Stomach smooth muscle (tissue), 2 donors: ENCODE measurements around the gene ASB13.

Source experiments
- H3K27ac ChIP-seq: one replicate; pipeline ENCODE4 v1.7.0; 2013; ENCODE audit warnings: mild to moderate bottlenecking, low read length, inconsistent platforms
- H3K27me3 ChIP-seq, 2 donors: one replicate each; pipeline ENCODE4 v1.7.0; 2013; ENCODE audit warnings: low read length in 2 of 2; ENCODE audit not compliant: insufficient read depth in 2 of 2, control insufficient read depth in 1 of 2
- H3K36me3 ChIP-seq, 2 donors: one replicate each; pipeline ENCODE4 v1.7.0; 2013; ENCODE audit warnings: low read length in 2 of 2; ENCODE audit not compliant: control insufficient read depth in 2 of 2, insufficient read depth in 2 of 2
- H3K4me1 ChIP-seq: one replicate; pipeline ENCODE4 v1.7.0; 2013; ENCODE audit warnings: low read length; ENCODE audit not compliant: control insufficient read depth, insufficient read depth
- H3K4me3 ChIP-seq, 2 donors: one replicate each; pipeline ENCODE4 v1.7.0; 2013; ENCODE audit warnings: low read length in 2 of 2
- H3K9ac ChIP-seq, 2 donors: one replicate each; pipeline ENCODE4 v1.7.0; 2013; ENCODE audit warnings: low read length in 2 of 2, mild to moderate bottlenecking in 1 of 2
- H3K9me3 ChIP-seq, 2 donors: one replicate each; pipeline ENCODE4 v1.7.0; 2013; ENCODE audit warnings: low read length in 2 of 2; ENCODE audit not compliant: control insufficient read depth in 2 of 2
- donor health status: healthy.
- donor health status: Pancreatic carcinoma.

ASB13 gene

GRCh38 chr10:5633166-5633749, 33.1 kb downstream of the ASB13 start:
- Histone ChIP-seq H3K36me3 (peaks cover 0 to under 1% of the 10 kb centered on the region in 2 donors), H3K4me1 (peaks cover 19% of the 10 kb centered on the region), H3K27ac (no peak overlapping the region)

GRCh38 chr10:5632446-5632845, 33.9 kb downstream of the ASB13 start:
- H3K9me3 ChIP-seq: no peaks in the 10 kb centered on the region
- no peaks in the 10 kb centered on the region for H3K36me3 ChIP-seq
- no peak overlapping the region for H3K27ac ChIP-seq
- H3K27me3 ChIP-seq: no peaks in the 10 kb centered on the region
- H3K9ac ChIP-seq: no peak overlapping the region
- no peak overlapping the region for H3K4me3 ChIP-seq
- H3K4me1 ChIP-seq: peaks cover 22% of the 10 kb centered on the region

More at GRCh38 chr10:5633166-5633749, 33.1 kb downstream of the ASB13 start:
- Histone ChIP-seq H3K27me3 (no peaks in the 10 kb centered on the region), H3K9ac (no peak overlapping the region), H3K9me3 (no peaks in the 10 kb centered on the region), H3K4me3 (no peak overlapping the region)

- Histone ChIP-seq H3K36me3 (no peaks in the 10 kb centered on the region), H3K9me3 (no peaks in the 10 kb centered on the region), H3K27me3 (no peaks in the 10 kb centered on the region), H3K27ac (no peak overlapping the region), H3K4me1 (peaks cover 22% of the 10 kb centered on the region), H3K9ac (no peak overlapping the region), H3K4me3 (no peak overlapping the region)
Measured at GRCh38 chr10:5631936-5632335, 34.5 kb downstream of the ASB13 start.

- no peaks in the 10 kb centered on the region for H3K27me3 ChIP-seq
- H3K4me1 ChIP-seq: peaks cover 22% of the 10 kb centered on the region
- no peak overlapping the region for H3K9ac ChIP-seq
- H3K36me3 ChIP-seq: no peaks in the 10 kb centered on the region
- H3K4me3 ChIP-seq: no peak overlapping the region
- H3K9me3 ChIP-seq: no peaks in the 10 kb centered on the region
- no peak overlapping the region for H3K27ac ChIP-seq
Measured at GRCh38 chr10:5630112-5630436, 36.3 kb downstream of the ASB13 start.

GRCh38 chr10:5629303-5630111, 36.9 kb downstream of the ASB13 start:
- Histone ChIP-seq H3K4me3 (peak overlapping the region; percentile 58 to 68), H3K4me1 (peaks cover 22% of the 10 kb centered on the region)

GRCh38 chr10:5628451-5629302, 37.7 kb downstream of the ASB13 start:
- Histone ChIP-seq H3K4me3 (peak overlapping the region; percentile 58 to 68), H3K36me3 (no peaks in the 10 kb centered on the region), H3K9me3 (no peaks in the 10 kb centered on the region), H3K27ac (peak overlapping the region; percentile 6), H3K27me3 (no peaks in the 10 kb centered on the region), H3K4me1 (peaks cover 22% of the 10 kb centered on the region), H3K9ac (peak overlapping the region; percentile 26 to 37)

More at GRCh38 chr10:5629303-5630111, 36.9 kb downstream of the ASB13 start:
- Histone ChIP-seq H3K36me3 (no peaks in the 10 kb centered on the region), H3K27me3 (no peaks in the 10 kb centered on the region), H3K9me3 (no peaks in the 10 kb centered on the region), H3K9ac (no peak overlapping the region), H3K27ac (no peak overlapping the region)

GRCh38 chr10:5627486-5628044, 38.8 kb downstream of the ASB13 start:
- no peaks in the 10 kb centered on the region for H3K9me3 ChIP-seq
- no peaks in the 10 kb centered on the region for H3K27me3 ChIP-seq
- H3K9ac ChIP-seq: no peak overlapping the region
- peaks cover 27% of the 10 kb centered on the region for H3K4me1 ChIP-seq
- no peak overlapping the region for H3K27ac ChIP-seq
- no peak overlapping the region for H3K4me3 ChIP-seq
- no peaks in the 10 kb centered on the region for H3K36me3 ChIP-seq

- H3K9me3 ChIP-seq: no peaks in the 10 kb centered on the region
- H3K4me3 ChIP-seq: no peak overlapping the region
- H3K36me3 ChIP-seq: no peaks in the 10 kb centered on the region
- no peak overlapping the region for H3K9ac ChIP-seq
- H3K27me3 ChIP-seq: no peaks in the 10 kb centered on the region
- peaks cover 26% of the 10 kb centered on the region for H3K4me1 ChIP-seq
- no peak overlapping the region for H3K27ac ChIP-seq
Measured at GRCh38 chr10:5625992-5626777, 40.2 kb downstream of the ASB13 start.

- no peaks in the 10 kb centered on the region for H3K27me3 ChIP-seq
- H3K4me3 ChIP-seq: no peak overlapping the region
- no peak overlapping the region for H3K9ac ChIP-seq
- H3K9me3 ChIP-seq: no peaks in the 10 kb centered on the region
- no peak overlapping the region for H3K27ac ChIP-seq
- peaks cover 30% of the 10 kb centered on the region for H3K4me1 ChIP-seq
- H3K36me3 ChIP-seq: no peaks in the 10 kb centered on the region
Measured at GRCh38 chr10:5624701-5625100, 41.7 kb downstream of the ASB13 start.
